ELR (cell line): ENCODE results near the gene BLOC1S1.

ENCODE experiments used
- DNase-seq: peaks from one replicate; pipeline ENCODE4 v3.0.0-alpha.2; 2015; ENCODE audit warnings: low read depth

Gene BLOC1S1

GRCh38 chr12:55694651-55695050 lies 21.2 kb upstream of the BLOC1S1 start:
- DNase-seq: no peak

GRCh38 chr12:55695349-55695748 lies 20.5 kb upstream of the BLOC1S1 start:
- no peak for DNase-seq

GRCh38 chr12:55696141-55696540 lies 19.7 kb upstream of the BLOC1S1 start:
- DNase-seq: no peak

- DNase-seq: no peak
Observed at GRCh38 chr12:55696796-55697462, 18.9 kb upstream of the BLOC1S1 start.

- DNase-seq: no peak
Observed at GRCh38 chr12:55697686-55698085, 18.2 kb upstream of the BLOC1S1 start.

- no peak for DNase-seq
Observed at GRCh38 chr12:55698241-55698955, 17.4 kb upstream of the BLOC1S1 start.

GRCh38 chr12:55698965-55699364 lies 16.9 kb upstream of the BLOC1S1 start:
- DNase-seq: no peak

- no peak for DNase-seq
Observed at GRCh38 chr12:55699471-55700055, 16.3 kb upstream of the BLOC1S1 start.

- DNase-seq: peak; percentile 65
Observed at GRCh38 chr12:55700255-55701018, 15.4 kb upstream of the BLOC1S1 start.

- no peak for DNase-seq
Observed at GRCh38 chr12:55702861-55703260, 13.0 kb upstream of the BLOC1S1 start.

GRCh38 chr12:55703288-55703687 lies 12.6 kb upstream of the BLOC1S1 start:
- DNase-seq: no peak

GRCh38 chr12:55703901-55704761 lies 11.7 kb upstream of the BLOC1S1 start:
- DNase-seq: no peak

- no peak for DNase-seq
Observed at GRCh38 chr12:55704824-55705718, 10.8 kb upstream of the BLOC1S1 start.

GRCh38 chr12:55705782-55706402 lies 10.0 kb upstream of the BLOC1S1 start:
- DNase-seq: no peak

- DNase-seq: no peak
Observed at GRCh38 chr12:55706568-55707218, 9.2 kb upstream of the BLOC1S1 start.

GRCh38 chr12:55707219-55707671 lies 8.6 kb upstream of the BLOC1S1 start:
- DNase-seq: peak; percentile 28

- peak; percentile 49 for DNase-seq
Observed at GRCh38 chr12:55707841-55708694, 7.8 kb upstream of the BLOC1S1 start, which contains the start of gene ITGA7. Gene ITGA7 (minus strand): TSS chr12:55707904. CDS start chr12:55707682, 222 bp downstream.

- DNase-seq: no peak
Observed at GRCh38 chr12:55708695-55709233, 7.1 kb upstream of the BLOC1S1 start.
